Endothelial cell of umbilical vein (primary cell): ENCODE data around the gene PDK2. TPM values are rescaled to one million over a fixed set of nuclear protein-coding genes. Genes with fewer than 3 reads are reported as not detected.

Experiments
- BruUV-seq: library from RNA; stranded (reverse); fragments of 400-500 nt; replicated peaks from 2 replicates; lab custom pipeline; 2021; lab: Mats Ljungman, UMichigan
- CTCF ChIA-PET: fragments of 300-600, 350-600 bp; sonication (Branson Sonifier 250); formaldehyde crosslinking; loops from one replicate; lab custom pipeline; 2021; ENCODE audit warnings: antibody characterized with exemption, inconsistent platforms; lab: Charles Lee
- POLR2A ChIA-PET: fragments of 300-600, 350-600 bp; sonication (Branson Sonifier 250); formaldehyde crosslinking; loops from one replicate; lab custom pipeline; 2021; ENCODE audit warnings: antibody characterized with exemption, inconsistent platforms; lab: Charles Lee
- DNase-seq: peaks from one replicate; pipeline ENCODE4 v3.0.0-alpha.2; 2011; ENCODE audit warnings: low read depth, low spot score
- FAIRE-seq: peaks from 2 replicates; lab custom pipeline; 2011; peaks lifted over from hg19 to GRCh38; lab: Jason Lieb, UNC
- H2AFZ ChIP-seq: 2 replicates; pipeline ENCODE4 v1.6.0; 2012; ENCODE audit warnings: low read depth, low read length, control low read depth, inconsistent platforms
- H3K27ac ChIP-seq: 2 replicates; pipeline ENCODE4 v1.5.1; 2011; ENCODE audit warnings: low read depth, mild to moderate bottlenecking, control low read depth, low read length, moderate library complexity; ENCODE audit not compliant: insufficient read depth
- H3K27me3 ChIP-seq, 2 experiments: 2 replicates each; pipeline versions ENCODE4 v1.6.0 to v1.6.1; 2011; ENCODE audit warnings: low read length in 2 of 2, mixed read lengths in 1 of 2; ENCODE audit not compliant: control insufficient read depth in 2 of 2, insufficient read depth in 2 of 2
- H3K36me3 ChIP-seq, 2 experiments: 2 replicates in 1 of 2; 3 replicates in 1 of 2; pipeline ENCODE4 v1.5.1; 2011; ENCODE audit warnings: low read length in 2 of 2, mild to moderate bottlenecking in 1 of 2, moderate library complexity in 1 of 2; ENCODE audit not compliant: control insufficient read depth in 2 of 2, insufficient read depth in 2 of 2; ENCODE audit errors: extremely low read depth in 1 of 2
- H3K4me1 ChIP-seq: 3 replicates; pipeline ENCODE4 v1.5.1; 2011; ENCODE audit warnings: mild to moderate bottlenecking, low read length; ENCODE audit not compliant: control insufficient read depth, insufficient read depth; ENCODE audit errors: extremely low read depth
- H3K4me2 ChIP-seq: 2 replicates; pipeline ENCODE4 v1.6.1; 2011; ENCODE audit warnings: low read length, control low read depth, mixed read lengths; ENCODE audit not compliant: insufficient read depth
- H3K4me3 ChIP-seq, 3 experiments: fragments of 200-600 bp in 1 of 3; sonication (generic), shearing (Covaris generic) in 1 of 3; replicated peaks in 1 of 3; 2 replicates each; pipeline ENCODE4 v1.5.1; 2011 to 2016; ENCODE audit warnings: control low read depth in 3 of 3, low read length in 3 of 3, mild to moderate bottlenecking in 2 of 3, inconsistent platforms in 1 of 3, low read depth in 1 of 3, moderate library complexity in 1 of 3; ENCODE audit not compliant: insufficient read depth in 1 of 3
- H3K79me2 ChIP-seq: 2 replicates; pipeline ENCODE4 v1.6.0; 2012; ENCODE audit warnings: low read length, inconsistent platforms; ENCODE audit not compliant: control insufficient read depth, insufficient read depth
- H3K9ac ChIP-seq: replicated peaks from 2 replicates; pipeline ENCODE3; 2011; ENCODE audit warnings: low read length, control low read depth; ENCODE audit not compliant: insufficient read depth; ENCODE audit errors: extremely low read depth
- H3K9me1 ChIP-seq: replicated peaks from 3 replicates; pipeline ENCODE4 v1.6.0; 2011; ENCODE audit warnings: mild to moderate bottlenecking, low read length; ENCODE audit not compliant: control insufficient read depth, insufficient read depth; ENCODE audit errors: extremely low read depth
- H3K9me3 ChIP-seq: replicated peaks from 2 replicates; pipeline ENCODE4 v1.5.1; 2012; ENCODE audit warnings: low read length, inconsistent platforms; ENCODE audit not compliant: control insufficient read depth, insufficient read depth
- H4K20me1 ChIP-seq: replicated peaks from 2 replicates; pipeline ENCODE3; 2011; ENCODE audit warnings: mild to moderate bottlenecking, low read length; ENCODE audit not compliant: control insufficient read depth, insufficient read depth; ENCODE audit errors: extremely low read depth
- EZH2 ChIP-seq: IDR thresholded peaks from 2 replicates; pipeline ENCODE4 v1.6.1; 2012; ENCODE audit warnings: borderline replicate concordance, low read depth, mild to moderate bottlenecking, moderate library complexity, low read length, inconsistent platforms; ENCODE audit not compliant: severe bottlenecking
- FOS ChIP-seq: IDR thresholded peaks from 2 replicates; pipeline ENCODE4 v1.6.1; 2011; ENCODE audit warnings: mild to moderate bottlenecking, low read length, moderate library complexity, borderline replicate concordance; ENCODE audit not compliant: insufficient read depth
- GATA2 ChIP-seq: IDR thresholded peaks from 2 replicates; pipeline ENCODE4 v1.7.0; 2011; ENCODE audit warnings: low read depth, mild to moderate bottlenecking, moderate library complexity, mixed read lengths, low read length; ENCODE audit not compliant: insufficient read length, insufficient read depth
- JUN ChIP-seq: IDR thresholded peaks from 2 replicates; pipeline ENCODE4 v1.6.1; 2011; ENCODE audit warnings: borderline replicate concordance, low read depth; ENCODE audit not compliant: insufficient read length, insufficient read depth
- MYC ChIP-seq: IDR thresholded peaks from one replicate; pipeline ENCODE4 v1.6.1; 2011; ENCODE audit warnings: mild to moderate bottlenecking, low read depth, low read length
- POLR2A ChIP-seq: IDR thresholded peaks from 2 replicates; pipeline ENCODE4 v1.6.1; 2012; ENCODE audit warnings: low read depth, mild to moderate bottlenecking, control low read depth, low read length
- POLR2AphosphoS5 ChIP-seq: IDR thresholded peaks from 2 replicates; pipeline ENCODE4 v1.6.1; 2012; ENCODE audit warnings: low read depth, mild to moderate bottlenecking, control low read depth, low read length, moderate library complexity; ENCODE audit not compliant: insufficient read depth
- dilution Hi-C: fragments of 300-500 bp; cut with MboI; formaldehyde crosslinking; loops from one replicate; pipeline ENCODE4 v1.15.0; 2019; ENCODE audit warnings: low sequenced_read_pairs; ENCODE audit not compliant: extremely low pct_ligation_motif_present
- intact Hi-C: fragments of 100-400 bp; cut with micrococcal nuclease; formaldehyde crosslinking; loops from one replicate; pipeline ENCODE4 v1.10.0; 2022
- polyA plus RNA-seq, 4 experiments: library from polyadenylated mRNA; depleted of rRNA in 3 of 4; stranded (reverse) in 3 of 4; unstranded in 1 of 4; fragments of >200 nt; gene quantifications; 2 replicates each; pipeline versions ENCODE4 v1.2.1 to v1.2.3, GENCODE V29; 2011 to 2012; ENCODE audit warnings: missing spikeins in 1 of 4
- total RNA-seq: library from RNA; stranded (reverse); gene quantifications from 2 replicates; pipeline ENCODE4 v1.2.3, GENCODE V29; 2021
- TF ChIP-seq, protein P1 (sequence below), 2 donors: IDR thresholded peaks; 1 replicate in 1 of 2; 2 replicates in 1 of 2; pipeline ENCODE4 v1.5.1; 2011; ENCODE audit warnings: low read length in 2 of 2, mild to moderate bottlenecking in 2 of 2, moderate library complexity in 2 of 2, control low read depth in 1 of 2, inconsistent platforms in 1 of 2, low read depth in 1 of 2; ENCODE audit not compliant: insufficient read depth in 1 of 2; ENCODE audit errors: extremely low read depth in 1 of 2
- TF ChIP-seq, protein P2 (sequence below): IDR thresholded peaks from 2 replicates; pipeline ENCODE4 v1.6.1; 2011; ENCODE audit not compliant: insufficient read depth, insufficient read length

The PDK2 gene
- total and polyA plus RNA-seq, 2 donors (not counting 3 experiments of a cell fraction or from before 2014, with no cell fraction given), result 21.3 to 114 TPM

DNA sequence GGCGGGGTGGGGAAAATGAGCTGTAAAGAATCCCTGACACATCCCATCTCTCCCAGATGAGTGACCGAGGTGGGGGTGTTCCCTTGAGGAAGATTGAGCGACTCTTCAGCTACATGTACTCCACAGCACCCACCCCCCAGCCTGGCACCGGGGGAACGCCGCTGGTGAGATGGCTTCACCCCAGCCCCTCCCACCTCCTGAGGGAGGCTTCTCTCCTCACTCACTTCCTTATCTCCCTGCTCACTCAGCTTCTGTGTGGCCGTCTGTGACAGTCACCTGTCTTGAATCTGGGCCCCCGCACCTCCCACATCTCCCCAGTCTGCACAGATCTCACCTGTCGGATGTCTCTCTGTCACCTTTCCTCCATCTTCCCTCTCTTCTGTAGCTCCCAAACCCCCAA, 13.4 kb downstream of the PDK2 start:
- H3K36me3 ChIP-seq, result no peaks in the 10 kb centered on the region
- TF ChIP-seq POLR2A (no peak), FOS (no peak), POLR2AphosphoS5 (no peak), GATA2 (no peak), MYC (no peak), JUN (no peak), EZH2 (no peak)
- TF ChIP-seq, protein P1, sequence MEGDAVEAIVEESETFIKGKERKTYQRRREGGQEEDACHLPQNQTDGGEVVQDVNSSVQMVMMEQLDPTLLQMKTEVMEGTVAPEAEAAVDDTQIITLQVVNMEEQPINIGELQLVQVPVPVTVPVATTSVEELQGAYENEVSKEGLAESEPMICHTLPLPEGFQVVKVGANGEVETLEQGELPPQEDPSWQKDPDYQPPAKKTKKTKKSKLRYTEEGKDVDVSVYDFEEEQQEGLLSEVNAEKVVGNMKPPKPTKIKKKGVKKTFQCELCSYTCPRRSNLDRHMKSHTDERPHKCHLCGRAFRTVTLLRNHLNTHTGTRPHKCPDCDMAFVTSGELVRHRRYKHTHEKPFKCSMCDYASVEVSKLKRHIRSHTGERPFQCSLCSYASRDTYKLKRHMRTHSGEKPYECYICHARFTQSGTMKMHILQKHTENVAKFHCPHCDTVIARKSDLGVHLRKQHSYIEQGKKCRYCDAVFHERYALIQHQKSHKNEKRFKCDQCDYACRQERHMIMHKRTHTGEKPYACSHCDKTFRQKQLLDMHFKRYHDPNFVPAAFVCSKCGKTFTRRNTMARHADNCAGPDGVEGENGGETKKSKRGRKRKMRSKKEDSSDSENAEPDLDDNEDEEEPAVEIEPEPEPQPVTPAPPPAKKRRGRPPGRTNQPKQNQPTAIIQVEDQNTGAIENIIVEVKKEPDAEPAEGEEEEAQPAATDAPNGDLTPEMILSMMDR (IDR thresholded peaks at IDR 0.05; ENCODE audit: extremely low read depth in 1 of 2, insufficient read depth in 1 of 2, low read depth in 1 of 2, low read length in 2 of 2), result no peak
- TF ChIP-seq, protein P2, sequence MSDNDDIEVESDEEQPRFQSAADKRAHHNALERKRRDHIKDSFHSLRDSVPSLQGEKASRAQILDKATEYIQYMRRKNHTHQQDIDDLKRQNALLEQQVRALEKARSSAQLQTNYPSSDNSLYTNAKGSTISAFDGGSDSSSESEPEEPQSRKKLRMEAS, result no peak
- H3K27me3 ChIP-seq, result no peaks in the 10 kb centered on the region
- H3K27ac ChIP-seq, result no peak overlapping the region
- no peak overlapping the region for H3K4me2 ChIP-seq
- FAIRE-seq (no peak), DNase-seq (no peak)
- intact Hi-C loops, result no loop called here
- no peak overlapping the region for H3K4me3 ChIP-seq
- H3K9me3 ChIP-seq, result no peaks in the 10 kb centered on the region
- H3K9me1 ChIP-seq, result no peaks in the 10 kb centered on the region
- no peaks in the 10 kb centered on the region for H3K79me2 ChIP-seq
- dilution Hi-C loops, result no loop called here
- no TSS peak for BruUV-seq
- ChIA-PET CTCF (interaction anchor here (0.6 to 4.1 kb wide), 4 partner anchors 9 to 227 kb away, joined by 4 to 29 read pairs (median 9); no protein-coding TSS in a partner anchor), POLR2A (no interaction called here)
- H2AFZ ChIP-seq, result no peak overlapping the region
- H4K20me1 ChIP-seq, result no peaks in the 10 kb centered on the region
- H3K4me1 ChIP-seq, result no peaks in the 10 kb centered on the region
- no peak overlapping the region for H3K9ac ChIP-seq
